ENCODE results near the gene TBC1D9B. TPM values are rescaled to one million over a fixed set of nuclear protein-coding genes. Genes with fewer than 3 reads are reported as not detected.

The TBC1D9B gene
- total RNA-seq, 2 experiments from 2014 or later, result 40.2 to 40.4 TPM

- H3K36me3 Mint-ChIP-seq (ENCODE audit: low read depth), result no peaks in the 10 kb centered on the region
- intact Hi-C loops (cut with micrococcal nuclease), result no loop called here
- H3K27me3 Mint-ChIP-seq (ENCODE audit: low read depth), result no peaks in the 10 kb centered on the region
- no peak for DNase-seq
- H3K4me1 Mint-ChIP-seq (ENCODE audit: low read depth), result no peaks in the 10 kb centered on the region
- CTCF ChIA-PET, result no interaction called here
- no peak overlapping the region for H3K27ac Mint-ChIP-seq
- H3K9me3 Mint-ChIP-seq, result no peaks in the 10 kb centered on the region
- no peak overlapping the region for H3K4me3 Mint-ChIP-seq
Observed at GRCh38 chr5:179918742-179919486, 11.2 kb upstream of the TBC1D9B start.

- intact Hi-C loops (cut with micrococcal nuclease), result no loop called here
- DNase-seq, result no peak
- no peaks in the 10 kb centered on the region for H3K4me1 Mint-ChIP-seq (ENCODE audit: low read depth)
- H3K27ac Mint-ChIP-seq, result no peak overlapping the region
- CTCF ChIA-PET, result no interaction called here
- H3K4me3 Mint-ChIP-seq, result no peak overlapping the region
- H3K36me3 Mint-ChIP-seq (ENCODE audit: low read depth), result no peaks in the 10 kb centered on the region
- H3K9me3 Mint-ChIP-seq, result no peaks in the 10 kb centered on the region
- H3K27me3 Mint-ChIP-seq (ENCODE audit: low read depth), result no peaks in the 10 kb centered on the region
Observed at GRCh38 chr5:179916523-179916922, 8.8 kb upstream of the TBC1D9B start.

- no peak overlapping the region for H3K27ac Mint-ChIP-seq
- CTCF ChIA-PET, result no interaction called here
- H3K4me1 Mint-ChIP-seq (ENCODE audit: low read depth), result no peaks in the 10 kb centered on the region
- H3K9me3 Mint-ChIP-seq, result no peaks in the 10 kb centered on the region
- intact Hi-C loops (cut with micrococcal nuclease), result no loop called here
- H3K27me3 Mint-ChIP-seq (ENCODE audit: low read depth), result no peaks in the 10 kb centered on the region
- no peak for DNase-seq
- H3K4me3 Mint-ChIP-seq, result no peak overlapping the region
- H3K36me3 Mint-ChIP-seq (ENCODE audit: low read depth), result no peaks in the 10 kb centered on the region
Observed at GRCh38 chr5:179915406-179915935, 7.8 kb upstream of the TBC1D9B start.

- H3K36me3 Mint-ChIP-seq (ENCODE audit: low read depth), result no peaks in the 10 kb centered on the region
- H3K27ac Mint-ChIP-seq, result no peak overlapping the region
- H3K27me3 Mint-ChIP-seq (ENCODE audit: low read depth), result no peaks in the 10 kb centered on the region
- no peaks in the 10 kb centered on the region for H3K9me3 Mint-ChIP-seq
- CTCF ChIA-PET, result interaction anchor here (1.1 kb wide), 1 partner anchor 27 kb away, joined by 3 read pairs; no protein-coding TSS in a partner anchor
- peak; percentile 19 for DNase-seq
- intact Hi-C loops (cut with micrococcal nuclease), result no loop called here
- H3K4me1 Mint-ChIP-seq (ENCODE audit: low read depth), result no peaks in the 10 kb centered on the region
- H3K4me3 Mint-ChIP-seq, result no peak overlapping the region
Observed at GRCh38 chr5:179914032-179914755, 6.5 kb upstream of the TBC1D9B start.

- Mint-ChIP-seq H3K27ac (no peak overlapping the region), H3K36me3 (ENCODE audit: low read depth) (no peaks in the 10 kb centered on the region), H3K27me3 (ENCODE audit: low read depth) (no peaks in the 10 kb centered on the region), H3K4me1 (ENCODE audit: low read depth) (no peaks in the 10 kb centered on the region), H3K4me3 (no peak overlapping the region), H3K9me3 (no peaks in the 10 kb centered on the region)
- CTCF ChIA-PET, result interaction anchor here (1.1 kb wide), 1 partner anchor 26 kb away, joined by 3 read pairs; no protein-coding TSS in a partner anchor
- intact Hi-C loops (cut with micrococcal nuclease), result no loop called here
- DNase-seq, result no peak
Observed at GRCh38 chr5:179913461-179913860, 5.8 kb upstream of the TBC1D9B start.

GRCh38 chr5:179912951-179913350, 5.3 kb upstream of the TBC1D9B start:
- DNase-seq, result no peak
- Mint-ChIP-seq H3K36me3 (ENCODE audit: low read depth) (no peaks in the 10 kb centered on the region), H3K27me3 (ENCODE audit: low read depth) (no peaks in the 10 kb centered on the region), H3K27ac (no peak overlapping the region), H3K9me3 (no peaks in the 10 kb centered on the region), H3K4me3 (no peak overlapping the region), H3K4me1 (ENCODE audit: low read depth) (peaks cover under 1% of the 10 kb centered on the region)
- CTCF ChIA-PET, result interaction anchor here (1.6 kb wide), 1 partner anchor 111 kb away, joined by 7 read pairs; no protein-coding TSS in a partner anchor
- intact Hi-C loops (cut with micrococcal nuclease), result no loop called here

- intact Hi-C loops (cut with micrococcal nuclease), result no loop called here
- no peak overlapping the region for H3K27ac Mint-ChIP-seq
Observed at GRCh38 chr5:179912386-179912785, 4.7 kb upstream of the TBC1D9B start.

GRCh38 chr5:179909224-179909623, 1.5 kb upstream of the TBC1D9B start:
- intact Hi-C loops (cut with micrococcal nuclease), result loop anchor here (5.0 kb wide), 1 partner anchor 163 kb away; the partner anchor contains the start of gene RNF130
- Mint-ChIP-seq H3K4me1 (ENCODE audit: low read depth) (peaks cover 11% of the 10 kb centered on the region), H3K36me3 (ENCODE audit: low read depth) (peaks cover 4% of the 10 kb centered on the region), H3K27ac (no peak overlapping the region), H3K9me3 (no peaks in the 10 kb centered on the region), H3K27me3 (ENCODE audit: low read depth) (no peaks in the 10 kb centered on the region), H3K4me3 (no peak overlapping the region)
- no peak for DNase-seq
- CTCF ChIA-PET, result interaction anchor here (1.0 to 1.5 kb wide), 3 partner anchors 67 to 180 kb away, joined by 3 to 5 read pairs (median 4); no protein-coding TSS in a partner anchor

More at GRCh38 chr5:179912386-179912785, 4.7 kb upstream of the TBC1D9B start:
- H3K27me3 Mint-ChIP-seq (ENCODE audit: low read depth), result no peaks in the 10 kb centered on the region
- H3K4me3 Mint-ChIP-seq, result no peak overlapping the region
- CTCF ChIA-PET, result interaction anchor here (1.0 to 1.6 kb wide), 2 partner anchors 110 to 115 kb away, joined by 4 to 7 read pairs; no protein-coding TSS in a partner anchor
- no peaks in the 10 kb centered on the region for H3K36me3 Mint-ChIP-seq (ENCODE audit: low read depth)
- DNase-seq, result no peak
- H3K9me3 Mint-ChIP-seq, result no peaks in the 10 kb centered on the region
- peaks cover 1% of the 10 kb centered on the region for H3K4me1 Mint-ChIP-seq (ENCODE audit: low read depth)

GRCh38 chr5:179908528-179908927, 831 bp upstream of the TBC1D9B start:
- H3K27me3 Mint-ChIP-seq (ENCODE audit: low read depth), result no peaks in the 10 kb centered on the region
- CTCF ChIA-PET, result interaction anchor here (0.6 to 1.5 kb wide), 6 partner anchors 15 to 168 kb away, joined by 3 to 7 read pairs (median 4); no protein-coding TSS in a partner anchor
- H3K4me1 Mint-ChIP-seq (ENCODE audit: low read depth), result peaks cover 11% of the 10 kb centered on the region
- H3K27ac Mint-ChIP-seq, result no peak overlapping the region
- H3K36me3 Mint-ChIP-seq (ENCODE audit: low read depth), result peaks cover 7% of the 10 kb centered on the region
- H3K4me3 Mint-ChIP-seq, result peak overlapping the region; percentile 77
- intact Hi-C loops (cut with micrococcal nuclease), result loop anchor here (1.0 to 5.0 kb wide), 3 partner anchors 106 to 164 kb away; partner anchors contain the start of gene RNF130
- H3K9me3 Mint-ChIP-seq, result no peaks in the 10 kb centered on the region
- DNase-seq, result no peak

GRCh38 chr5:179906795-179907555, 722 bp downstream of the TBC1D9B start:
- H3K27me3 Mint-ChIP-seq (ENCODE audit: low read depth), result no peaks in the 10 kb centered on the region
- CTCF ChIA-PET, result interaction anchor here (0.6 to 1.6 kb wide), 6 partner anchors 51 to 488 kb away, joined by 3 to 10 read pairs (median 3); no protein-coding TSS in a partner anchor
- H3K4me1 Mint-ChIP-seq (ENCODE audit: low read depth), result peaks cover 11% of the 10 kb centered on the region
- H3K27ac Mint-ChIP-seq, result no peak overlapping the region
- intact Hi-C loops (cut with micrococcal nuclease), result loop anchor here (1.0 to 5.0 kb wide), 4 partner anchors 48 to 228 kb away; partner anchors contain the start of genes MRNIP and RNF130
- H3K36me3 Mint-ChIP-seq (ENCODE audit: low read depth), result peaks cover 12% of the 10 kb centered on the region
- DNase-seq, result peak; percentile 33
- H3K9me3 Mint-ChIP-seq, result no peaks in the 10 kb centered on the region
- peak overlapping the region; percentile 85 for H3K4me3 Mint-ChIP-seq

- Mint-ChIP-seq H3K36me3 (ENCODE audit: low read depth) (peaks cover 12% of the 10 kb centered on the region), H3K27ac (no peak overlapping the region), H3K4me1 (ENCODE audit: low read depth) (peaks cover 11% of the 10 kb centered on the region), H3K9me3 (no peaks in the 10 kb centered on the region), H3K4me3 (peak overlapping the region; percentile 85), H3K27me3 (ENCODE audit: low read depth) (no peaks in the 10 kb centered on the region)
- intact Hi-C loops (cut with micrococcal nuclease), result loop anchor here (1.0 to 5.0 kb wide), 4 partner anchors 48 to 228 kb away; partner anchors contain the start of genes MRNIP and RNF130
- CTCF ChIA-PET, result interaction anchor here (1.2 to 1.6 kb wide), 4 partner anchors 52 to 109 kb away, joined by 3 to 10 read pairs (median 4); no protein-coding TSS in a partner anchor
- DNase-seq, result no peak
Observed at GRCh38 chr5:179906294-179906794, 1.4 kb downstream of the TBC1D9B start.

Data from activated naive CD4-positive, alpha-beta T cell treated with anti-CD3 and anti-CD28 coated beads for 36 hours (primary cell).